HUES64 (cell line): ENCODE data around the gene CDK6.

Experiments used
- H3K27ac ChIP-seq: 2 replicates; pipeline ENCODE4 v1.7.0; 2013; ENCODE audit warnings: low read depth, low read length, inconsistent platforms
- H3K27me3 ChIP-seq: 2 replicates; pipeline ENCODE4 v1.6.1; 2013; ENCODE audit warnings: mild to moderate bottlenecking, low read length; ENCODE audit not compliant: insufficient read depth
- H3K36me3 ChIP-seq: 2 replicates; pipeline ENCODE4 v1.6.1; 2013; ENCODE audit warnings: mild to moderate bottlenecking, low read length; ENCODE audit not compliant: insufficient read depth
- H3K4me1 ChIP-seq: 2 replicates; pipeline ENCODE4 v1.6.1; 2013; ENCODE audit warnings: mild to moderate bottlenecking, low read length, moderate library complexity; ENCODE audit not compliant: insufficient read depth
- H3K4me3 ChIP-seq: 2 replicates; pipeline ENCODE4 v1.5.1; 2013; ENCODE audit warnings: mild to moderate bottlenecking, low read length, moderate library complexity
- H3K9ac ChIP-seq: 2 replicates; pipeline ENCODE4 v1.6.1; 2013; ENCODE audit warnings: mild to moderate bottlenecking, low read depth, low read length
- H3K9me3 ChIP-seq: 2 replicates; pipeline ENCODE4 v1.6.1; 2013; ENCODE audit warnings: low read depth, low read length; ENCODE audit not compliant: insufficient read depth
- WGBS: fragments of 150-250, 120-280 bp; methylation state at CpG from one replicate; pipeline ENCODE4 v1.1.7; 2013; ENCODE audit warnings: missing lambda C conversion rate; 5-methylcytosine and 5-hydroxymethylcytosine counted together

CDK6 gene

GRCh38 chr7:92627956-92628355, 208.4 kb downstream of the CDK6 start:
- no peak overlapping the region for H3K4me3 ChIP-seq
- no peaks in the 10 kb centered on the region for H3K36me3 ChIP-seq
- H3K27me3 ChIP-seq, result no peaks in the 10 kb centered on the region
- WGBS, result 100% methylated on average over 1 of the region's 4 CpGs
- peaks cover under 1% of the 10 kb centered on the region; the same call in 1 of the 2 replicates for H3K4me1 ChIP-seq
- no peaks in the 10 kb centered on the region for H3K9me3 ChIP-seq
- no peak overlapping the region for H3K9ac ChIP-seq
- H3K27ac ChIP-seq, result no peak overlapping the region

GRCh38 chr7:92626281-92626809, 210.0 kb downstream of the CDK6 start:
- Histone ChIP-seq H3K27ac (no peak overlapping the region), H3K36me3 (no peaks in the 10 kb centered on the region), H3K27me3 (no peaks in the 10 kb centered on the region), H3K4me3 (no peak overlapping the region), H3K9me3 (no peaks in the 10 kb centered on the region), H3K4me1 (no peaks in the 10 kb centered on the region), H3K9ac (no peak overlapping the region)
- 98% methylated on average over 4 of the region's 4 CpGs for WGBS

GRCh38 chr7:92625617-92626016, 210.8 kb downstream of the CDK6 start:
- Histone ChIP-seq H3K4me1 (no peaks in the 10 kb centered on the region), H3K27me3 (no peaks in the 10 kb centered on the region), H3K9me3 (no peaks in the 10 kb centered on the region), H3K9ac (no peak overlapping the region), H3K36me3 (no peaks in the 10 kb centered on the region), H3K4me3 (no peak overlapping the region), H3K27ac (no peak overlapping the region)

GRCh38 chr7:92624298-92624996, 211.9 kb downstream of the CDK6 start:
- no peaks in the 10 kb centered on the region for H3K9me3 ChIP-seq
- WGBS, result 100% methylated on average over 2 of the region's 2 CpGs
- H3K4me1 ChIP-seq, result no peaks in the 10 kb centered on the region
- H3K4me3 ChIP-seq, result no peak overlapping the region
- H3K27me3 ChIP-seq, result no peaks in the 10 kb centered on the region
- H3K27ac ChIP-seq, result no peak overlapping the region
- H3K36me3 ChIP-seq, result no peaks in the 10 kb centered on the region
- H3K9ac ChIP-seq, result no peak overlapping the region

- H3K9ac ChIP-seq, result no peak overlapping the region
- H3K9me3 ChIP-seq, result no peaks in the 10 kb centered on the region
- H3K4me1 ChIP-seq, result no peaks in the 10 kb centered on the region
- H3K27ac ChIP-seq, result no peak overlapping the region
- 79% methylated on average over 1 of the region's 1 CpG for WGBS
- no peak overlapping the region for H3K4me3 ChIP-seq
- H3K27me3 ChIP-seq, result no peaks in the 10 kb centered on the region
- no peaks in the 10 kb centered on the region for H3K36me3 ChIP-seq
These were observed 212.8 kb downstream of the CDK6 start for GRCh38 chr7:92623544-92623943.

- 89% methylated on average over 2 of the region's 3 CpGs for WGBS
- H3K4me1 ChIP-seq, result no peaks in the 10 kb centered on the region
- H3K9ac ChIP-seq, result no peak overlapping the region
- no peaks in the 10 kb centered on the region for H3K9me3 ChIP-seq
- H3K27me3 ChIP-seq, result no peaks in the 10 kb centered on the region
- H3K36me3 ChIP-seq, result peaks cover 5% of the 10 kb centered on the region
- no peak overlapping the region for H3K4me3 ChIP-seq
- H3K27ac ChIP-seq, result no peak overlapping the region
These were observed 213.7 kb downstream of the CDK6 start for GRCh38 chr7:92622685-92623084.

GRCh38 chr7:92622030-92622429, 214.3 kb downstream of the CDK6 start:
- no peaks in the 10 kb centered on the region for H3K27me3 ChIP-seq
- WGBS, result 91% methylated on average over 2 of the region's 2 CpGs
- H3K4me3 ChIP-seq, result no peak overlapping the region
- peaks cover 7% of the 10 kb centered on the region for H3K36me3 ChIP-seq
- no peaks in the 10 kb centered on the region for H3K9me3 ChIP-seq
- H3K9ac ChIP-seq, result no peak overlapping the region
- no peak overlapping the region for H3K27ac ChIP-seq
- H3K4me1 ChIP-seq, result no peaks in the 10 kb centered on the region

DNA sequence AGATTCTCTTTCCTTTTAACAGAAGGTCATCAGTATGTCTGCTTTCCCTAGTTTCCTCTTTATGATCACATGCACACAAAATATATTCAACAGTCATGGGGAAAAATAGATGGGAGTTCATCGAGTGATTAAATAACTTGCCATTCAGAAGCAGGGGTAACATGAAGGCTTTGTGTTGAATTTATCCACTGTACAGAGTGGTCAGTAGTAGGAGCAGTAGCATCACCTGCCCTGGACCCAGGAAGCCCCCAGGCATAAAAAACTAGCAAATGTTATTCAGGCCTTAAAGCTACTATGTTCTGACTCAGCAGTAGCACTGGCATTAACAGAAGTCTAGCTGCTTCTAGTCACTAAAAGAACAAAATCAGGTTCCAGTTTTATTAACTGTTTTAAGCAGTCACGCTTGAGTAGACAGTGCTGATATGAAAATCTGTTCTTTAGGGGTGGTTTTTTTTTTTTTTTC, 214.8 kb downstream of the CDK6 start:
- no peak overlapping the region for H3K9ac ChIP-seq

DNA sequence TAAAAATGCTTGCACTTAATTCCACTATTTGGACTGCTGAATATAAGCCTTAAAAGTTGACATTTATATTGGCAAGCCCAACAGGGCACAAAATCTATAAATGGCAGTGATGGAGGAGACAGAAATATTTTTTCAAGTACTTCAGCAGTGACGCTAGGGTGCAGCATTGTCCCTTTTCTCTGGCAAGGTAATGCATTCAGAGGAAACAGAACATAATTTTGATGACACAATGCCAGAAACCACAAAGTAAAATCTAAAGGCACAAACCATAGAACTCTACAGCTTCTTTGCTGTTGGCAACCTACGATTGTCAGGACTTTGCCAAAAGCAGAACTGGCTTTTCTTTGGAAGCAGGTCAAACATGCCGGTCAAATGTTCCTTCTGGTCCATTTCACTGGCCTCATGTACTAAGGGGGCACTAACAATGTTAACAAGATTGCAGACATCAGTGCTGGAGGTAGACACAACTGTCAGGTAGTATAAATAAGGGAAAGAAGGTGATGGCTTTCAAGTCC, 215.3 kb downstream of the CDK6 start:
- no peak overlapping the region for H3K27ac ChIP-seq
- H3K4me1 ChIP-seq, result no peaks in the 10 kb centered on the region
- 67% methylated on average over 3 of the region's 3 CpGs for WGBS
- peaks cover 7% of the 10 kb centered on the region for H3K36me3 ChIP-seq
- H3K27me3 ChIP-seq, result no peaks in the 10 kb centered on the region
- no peak overlapping the region for H3K4me3 ChIP-seq
- no peak overlapping the region for H3K9ac ChIP-seq
- no peaks in the 10 kb centered on the region for H3K9me3 ChIP-seq

More for the DNA sequence above, 214.8 kb downstream of the CDK6 start:
- H3K27me3 ChIP-seq, result no peaks in the 10 kb centered on the region
- H3K9me3 ChIP-seq, result no peaks in the 10 kb centered on the region
- WGBS, result 92% methylated on average over 2 of the region's 2 CpGs
- peaks cover 7% of the 10 kb centered on the region for H3K36me3 ChIP-seq
- no peaks in the 10 kb centered on the region for H3K4me1 ChIP-seq
- no peak overlapping the region for H3K4me3 ChIP-seq
- no peak overlapping the region for H3K27ac ChIP-seq

- 57% methylated on average over 1 of the region's 1 CpG for WGBS
- Histone ChIP-seq H3K4me1 (no peaks in the 10 kb centered on the region), H3K4me3 (no peak overlapping the region), H3K27me3 (no peaks in the 10 kb centered on the region), H3K27ac (no peak overlapping the region), H3K9ac (no peak overlapping the region), H3K9me3 (no peaks in the 10 kb centered on the region), H3K36me3 (peaks cover 21% of the 10 kb centered on the region)
These were observed 220.5 kb downstream of the CDK6 start for GRCh38 chr7:92615861-92616260.

DNA sequence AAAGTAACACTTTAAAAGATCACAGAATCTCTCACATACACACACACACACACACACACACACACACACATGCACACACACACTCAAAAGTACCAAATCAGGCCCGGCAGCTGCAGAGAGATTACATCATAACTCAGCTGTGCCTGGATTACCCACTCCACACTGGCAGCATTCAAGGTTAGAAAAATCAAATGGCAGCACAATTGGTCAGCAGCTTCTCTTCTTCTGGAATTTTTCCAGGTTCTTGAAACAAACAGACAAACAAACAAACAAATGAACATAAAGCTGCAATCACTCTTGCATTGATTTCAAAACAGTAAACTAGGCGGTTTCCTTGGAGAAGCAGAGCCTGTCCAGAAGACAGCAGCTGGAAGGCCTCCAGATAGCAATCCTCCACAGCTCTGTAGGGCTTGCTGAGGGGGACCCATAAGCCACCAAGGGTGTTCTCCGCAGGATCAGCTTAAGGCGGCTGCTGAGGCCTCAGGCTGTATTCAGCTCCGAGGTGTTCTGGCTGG, 221.7 kb downstream of the CDK6 start:
- 92% methylated on average over 5 of the region's 5 CpGs for WGBS
- Histone ChIP-seq H3K9ac (no peak overlapping the region), H3K36me3 (peaks cover 21% of the 10 kb centered on the region), H3K4me3 (no peak overlapping the region), H3K9me3 (no peaks in the 10 kb centered on the region), H3K27ac (no peak overlapping the region), H3K27me3 (no peaks in the 10 kb centered on the region), H3K4me1 (no peaks in the 10 kb centered on the region)
